Right lobe of liver (tissue), 6 donors: ENCODE measurements around the gene NMRK2. TPM values are rescaled to one million over a fixed set of nuclear protein-coding genes. Genes with fewer than 3 reads are reported as not detected.

ENCODE experiments used
- ATAC-seq, 4 donors: fragments of 200-7000 bp; cut with Tn5 transposase; one replicate each; pipeline ENCODE4 v1.9.1; 2020; ENCODE audit warnings: mild to moderate bottlenecking in 4 of 4, moderate library complexity in 4 of 4
- DNase-seq, 3 donors: peaks; one replicate each; pipeline ENCODE4 v3.0.0-alpha.2; 2020
- H3K27ac ChIP-seq, 3 donors: fragments of 200-600 bp; one replicate each; pipeline ENCODE4 v1.8.0; 2022
- H3K27me3 ChIP-seq, 2 donors: fragments of 200-600 bp; one replicate each; pipeline ENCODE4 v1.8.0; 2022
- H3K36me3 ChIP-seq, 4 donors: fragments of 200-600 bp; sonication (generic) in 1 of 4; one replicate each; pipeline versions ENCODE4 v1.5.1 to v1.8.0; 2017 to 2022; ENCODE audit warnings: control low read depth in 1 of 4
- H3K4me1 ChIP-seq, 4 donors: fragments of 200-600 bp; sonication (generic) in 1 of 4; one replicate each; pipeline versions ENCODE4 v1.5.1 to v1.8.0; 2017 to 2022; ENCODE audit warnings: control low read depth in 1 of 4
- H3K4me3 ChIP-seq, 3 donors: fragments of 200-600 bp; one replicate each; pipeline ENCODE4 v1.8.0; 2022
- H3K9me3 ChIP-seq, 4 donors: fragments of 200-600 bp; sonication (generic) in 1 of 4; one replicate each; pipeline versions ENCODE4 v1.5.1 to v1.8.0; 2017 to 2022; ENCODE audit warnings: control low read depth in 1 of 4
- POLR2A ChIP-seq: fragments of 450-650 bp; IDR thresholded peaks from one replicate; pipeline ENCODE4 v1.6.1; 2017; ENCODE audit warnings: antibody characterized with exemption, mild to moderate bottlenecking
- WGBS: methylation state at CpG from one replicate; pipeline ENCODE4 v1.1.6; 2018; ENCODE audit warnings: low coverage, low lambda C conversion rate; ENCODE audit not compliant: insufficient coverage; ENCODE audit errors: missing lambda C conversion rate; 5-methylcytosine and 5-hydroxymethylcytosine counted together
- intact Hi-C, 2 donors: fragments of 100-400 bp; cut with DNase I; formaldehyde crosslinking; loops; one replicate each; pipeline versions ENCODE4 v1.11.2 to v1.14.1; 2022
- total RNA-seq, 6 experiments: library from RNA; depleted of rRNA in 2 of 6; stranded (reverse); fragments of >200 nt in 2 of 6; fragmentation: NEBNext Ultra II Directional in 3 of 6; extraction: Animal tissue kit (Norgen Biotek cat#: 25700) in 3 of 6; gene quantifications; one replicate each; pipeline versions ENCODE4 v1.1.0 to v1.2.4, GENCODE V29; 2016 to 2023
- TF ChIP-seq, protein P1 (sequence below), 4 donors: fragments of 200-600 bp in 3 of 4; fragments of 450-650 bp in 1 of 4; IDR thresholded peaks; one replicate each; pipeline versions ENCODE4 v1.5.1 to v1.8.0; 2016 to 2022; ENCODE audit warnings: antibody characterized with exemption in 4 of 4, mild to moderate bottlenecking in 2 of 4
- donor health status: DM: no; HTN: yes; CAD: no.
- donor health status: DM: no; HTN: no; CAD: no.
- donor health status: DM: no; HTN: no; CAD: no.
- donor health status: DM: no; HTN: yes; CAD: no.
- donor health status: DM: no; HTN: yes; CAD: no.

The NMRK2 gene
- total RNA-seq, 6 experiments from 2014 or later: 0.17 TPM; not detected in 5

GRCh38 chr19:3897936-3898335 is 34.9 kb upstream of the NMRK2 start:
- Histone ChIP-seq H3K4me3 (no peak overlapping the region), H3K9me3 (no peaks in the 10 kb centered on the region), H3K27me3 (no peaks in the 10 kb centered on the region), H3K36me3 (no peaks in the 10 kb centered on the region), H3K4me1 (no peaks in the 10 kb centered on the region), H3K27ac (no peak overlapping the region)
- WGBS: 45% methylated on average over 4 of the region's 4 CpGs
- intact Hi-C loops: no loop called here
- no peak for DNase-seq
- no peak for ATAC-seq
- TF ChIP-seq, protein P1, sequence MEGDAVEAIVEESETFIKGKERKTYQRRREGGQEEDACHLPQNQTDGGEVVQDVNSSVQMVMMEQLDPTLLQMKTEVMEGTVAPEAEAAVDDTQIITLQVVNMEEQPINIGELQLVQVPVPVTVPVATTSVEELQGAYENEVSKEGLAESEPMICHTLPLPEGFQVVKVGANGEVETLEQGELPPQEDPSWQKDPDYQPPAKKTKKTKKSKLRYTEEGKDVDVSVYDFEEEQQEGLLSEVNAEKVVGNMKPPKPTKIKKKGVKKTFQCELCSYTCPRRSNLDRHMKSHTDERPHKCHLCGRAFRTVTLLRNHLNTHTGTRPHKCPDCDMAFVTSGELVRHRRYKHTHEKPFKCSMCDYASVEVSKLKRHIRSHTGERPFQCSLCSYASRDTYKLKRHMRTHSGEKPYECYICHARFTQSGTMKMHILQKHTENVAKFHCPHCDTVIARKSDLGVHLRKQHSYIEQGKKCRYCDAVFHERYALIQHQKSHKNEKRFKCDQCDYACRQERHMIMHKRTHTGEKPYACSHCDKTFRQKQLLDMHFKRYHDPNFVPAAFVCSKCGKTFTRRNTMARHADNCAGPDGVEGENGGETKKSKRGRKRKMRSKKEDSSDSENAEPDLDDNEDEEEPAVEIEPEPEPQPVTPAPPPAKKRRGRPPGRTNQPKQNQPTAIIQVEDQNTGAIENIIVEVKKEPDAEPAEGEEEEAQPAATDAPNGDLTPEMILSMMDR (IDR thresholded peaks at IDR 0.05): no peak
- TF ChIP-seq POLR2A: no peak

- WGBS: 92% methylated on average over 2 of the region's 3 CpGs
- ATAC-seq: no peak
Observed at GRCh38 chr19:3898426-3898825, 34.4 kb upstream of the NMRK2 start.

DNA sequence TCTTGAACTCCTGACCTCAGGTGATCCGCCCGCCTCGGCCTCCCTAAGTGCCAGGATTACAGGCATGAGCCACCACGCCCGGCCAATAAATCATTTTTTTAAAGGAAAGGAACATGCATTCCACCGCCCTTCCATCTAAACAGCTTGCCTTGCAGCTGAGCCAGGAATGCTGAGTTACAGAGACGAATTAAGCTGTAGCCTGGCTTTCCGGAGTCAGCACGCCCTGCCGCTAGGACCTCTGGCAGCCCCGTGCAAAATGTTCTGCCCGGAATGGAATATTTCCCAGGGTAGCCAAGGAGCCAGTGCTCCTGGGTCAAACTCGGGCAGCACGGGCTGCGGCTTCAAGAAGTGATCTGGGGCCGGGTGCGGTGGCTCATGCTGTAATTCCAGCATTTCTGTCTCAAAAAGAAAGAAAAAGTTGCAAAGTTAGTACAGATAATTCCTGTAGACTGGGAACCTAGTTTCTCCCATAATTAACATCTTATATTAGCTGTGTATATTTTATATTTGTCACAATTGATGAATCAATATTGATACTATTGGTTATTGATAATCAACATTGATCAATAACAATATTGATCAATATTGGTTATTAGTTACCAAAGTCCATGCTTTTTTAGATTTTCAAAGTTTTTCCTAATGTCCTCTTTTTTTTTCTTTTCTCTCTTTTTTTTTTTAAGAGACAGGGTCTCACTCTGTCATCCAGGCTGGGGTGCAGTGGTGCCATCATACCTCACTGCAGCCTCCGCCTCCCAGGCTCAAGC is 33.2 kb upstream of the NMRK2 start:
- intact Hi-C loops: no loop called here
- no peaks in the 10 kb centered on the region for H3K36me3 ChIP-seq
- H3K27me3 ChIP-seq: no peaks in the 10 kb centered on the region
- no peak overlapping the region for H3K27ac ChIP-seq
- no peaks in the 10 kb centered on the region for H3K9me3 ChIP-seq
- DNase-seq: no peak
- ATAC-seq: no peak
- TF ChIP-seq, protein P1 (IDR thresholded peaks at IDR 0.05): no peak
- TF ChIP-seq POLR2A: no peak
- 74% methylated on average over 14 of the region's 18 CpGs for WGBS
- H3K4me1 ChIP-seq: no peaks in the 10 kb centered on the region
- no peak overlapping the region for H3K4me3 ChIP-seq

More at GRCh38 chr19:3898426-3898825, 34.4 kb upstream of the NMRK2 start:
- H3K36me3 ChIP-seq: no peaks in the 10 kb centered on the region
- H3K4me3 ChIP-seq: no peak overlapping the region
- H3K4me1 ChIP-seq: no peaks in the 10 kb centered on the region
- DNase-seq: no peak
- H3K9me3 ChIP-seq: no peaks in the 10 kb centered on the region
- H3K27ac ChIP-seq: no peak overlapping the region
- intact Hi-C loops: no loop called here
- no peak for TF ChIP-seq POLR2A
- TF ChIP-seq, protein P1 (IDR thresholded peaks at IDR 0.05): no peak
- H3K27me3 ChIP-seq: no peaks in the 10 kb centered on the region

DNA sequence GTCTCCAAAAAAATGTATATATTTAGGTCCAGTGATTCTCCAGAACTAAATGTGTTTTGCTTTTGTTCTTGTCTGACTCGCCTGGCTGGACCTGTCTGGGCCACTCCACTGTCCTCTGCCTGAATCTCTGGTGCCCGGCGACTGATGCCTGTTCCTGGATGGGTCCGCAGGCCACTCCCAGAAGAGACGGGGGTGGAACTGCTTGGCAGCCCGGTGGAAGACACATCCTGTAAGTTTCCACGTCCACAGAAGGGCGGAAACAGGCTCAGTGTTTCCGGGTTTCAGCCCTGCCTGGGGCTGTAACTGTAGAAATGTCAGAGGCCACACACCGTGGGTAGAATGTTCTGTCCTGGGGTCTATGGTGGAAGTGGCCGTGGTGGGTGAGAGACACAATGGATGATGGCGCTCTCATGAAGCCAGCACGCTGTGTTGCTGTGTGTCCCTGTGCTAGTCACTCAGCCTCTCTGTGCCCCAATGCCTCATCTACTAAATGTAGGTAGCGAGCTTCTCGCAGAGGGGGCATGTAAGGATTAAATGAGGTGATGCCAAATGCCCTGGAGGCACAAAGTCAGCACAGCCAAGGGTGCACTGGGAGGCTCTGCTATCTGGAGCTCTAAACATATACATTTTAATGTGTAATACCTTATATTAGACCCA is 30.4 kb upstream of the NMRK2 start:
- no peaks in the 10 kb centered on the region for H3K27me3 ChIP-seq
- WGBS: 100% methylated on average over 1 of the region's 15 CpGs
- H3K36me3 ChIP-seq: no peaks in the 10 kb centered on the region
- no peaks in the 10 kb centered on the region for H3K9me3 ChIP-seq
- H3K4me3 ChIP-seq: no peak overlapping the region
- TF ChIP-seq, protein P1 (IDR thresholded peaks at IDR 0.05): no peak
- TF ChIP-seq POLR2A: no peak
- no peaks in the 10 kb centered on the region for H3K4me1 ChIP-seq
- DNase-seq: no peak
- intact Hi-C loops: no loop called here
- no peak overlapping the region for H3K27ac ChIP-seq
- no peak for ATAC-seq
